ENCODE data around the gene JMJD6. TPM values are rescaled to one million over a fixed set of nuclear protein-coding genes. Genes with fewer than 3 reads are reported as not detected.

Gene JMJD6
- total and polyA plus RNA-seq, 2 of the 8 experiments (the other 6 are each of a cell fraction or from before 2014, with no cell fraction given), result 8.6 to 18.6 TPM

DNA sequence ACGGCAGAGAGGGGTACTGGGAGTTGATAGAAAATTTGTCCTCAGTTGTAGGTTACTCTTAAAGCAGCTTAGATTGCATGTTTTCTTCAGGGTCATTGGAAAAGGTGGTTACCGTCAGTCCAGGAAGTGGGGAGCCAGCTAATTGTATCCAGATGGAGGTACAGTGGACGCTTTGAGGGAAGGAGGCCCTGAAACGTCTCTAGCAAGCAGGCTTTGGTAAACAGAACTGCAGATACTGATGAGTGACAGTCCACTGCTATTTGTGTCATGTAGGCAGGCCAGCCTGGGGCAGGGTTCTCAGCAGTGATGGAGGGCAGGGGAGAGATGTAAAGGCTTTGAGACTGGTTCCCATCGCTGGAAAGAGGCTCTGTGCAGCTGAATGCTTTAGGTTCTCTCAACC is 52.7 kb downstream of the JMJD6 start:
- no peak overlapping the region for H2AK5ac ChIP-seq (ENCODE audit: low read depth, low read length)
- no peaks in the 10 kb centered on the region for H3K79me1 ChIP-seq (ENCODE audit: low read depth, low read length)
- H3K23me2 ChIP-seq (ENCODE audit: low read depth, low read length), result peaks cover 10% of the 10 kb centered on the region
- H2BK15ac ChIP-seq (ENCODE audit: low read length), result no peak overlapping the region
- POLR2A ChIA-PET (ENCODE audit: partially characterized antibody), result interaction anchor here (0.6 to 1.0 kb wide), 2 partner anchors 107 to 861 kb away, joined by 3 to 4 read pairs; no protein-coding TSS in a partner anchor
- no peak overlapping the region for H3K18ac ChIP-seq (ENCODE audit: extremely low read depth, low read length)
- H3K9me3 ChIP-seq (ENCODE audit: insufficient read depth in 2 of 2, low read depth in 1 of 2, low read length in 1 of 2), result no peaks in the 10 kb centered on the region
- no peak overlapping the region for H3K4me3 ChIP-seq (ENCODE audit: extremely low read depth in 1 of 4, insufficient read depth in 2 of 4, low read depth in 3 of 4, low read length in 4 of 4)
- peaks cover 3 to 10% (median 8%) of the 10 kb centered on the region in 4 experiments for H3K4me1 ChIP-seq (replicated peaks in 1 of 4; ENCODE audit: control insufficient read depth in 3 of 4, insufficient read depth in 4 of 4, low read length in 3 of 4)
- H4K5ac ChIP-seq (ENCODE audit: insufficient read length, low read depth, low read length), result no peak overlapping the region
- DNase-seq (ENCODE audit: low read depth in 1 of 2, low spot score in 2 of 2) (no peak), FAIRE-seq (no peak)
- no peak overlapping the region for H3K4ac ChIP-seq (replicated peaks; ENCODE audit: insufficient read length, low read depth, low read length)
- no peak overlapping the region for H3K4me2 ChIP-seq (ENCODE audit: insufficient read depth in 1 of 2, low read depth in 2 of 2, low read length in 2 of 2)
- no peak overlapping the region for H2AFZ ChIP-seq (ENCODE audit: low read length)
- H2BK20ac ChIP-seq (ENCODE audit: low read length), result no peak overlapping the region
- no peaks in the 10 kb centered on the region for H3K27me3 ChIP-seq (replicated peaks in 1 of 4; ENCODE audit: control insufficient read depth in 3 of 4, extremely low read depth in 1 of 4, insufficient read depth in 3 of 4, low read length in 3 of 4)
- H3K79me2 ChIP-seq (ENCODE audit: control insufficient read depth in 1 of 2, insufficient read depth in 2 of 2, low read length in 2 of 2), result no peaks in the 10 kb centered on the region
- H3K36me3 ChIP-seq (ENCODE audit: control insufficient read depth in 2 of 4, insufficient read depth in 4 of 4, low read length in 3 of 4), result no peaks in the 10 kb centered on the region
- no peak overlapping the region for H3K14ac ChIP-seq (ENCODE audit: insufficient read length)
- no peak overlapping the region for H3K9ac ChIP-seq (replicated peaks in 1 of 4; ENCODE audit: extremely low read depth in 1 of 4, low read depth in 3 of 4, low read length in 3 of 4)
- H4K91ac ChIP-seq (replicated peaks; ENCODE audit: insufficient read length, low read length), result no peak overlapping the region
- H3K56ac ChIP-seq (replicated peaks; ENCODE audit: insufficient read length, low read depth, low read length), result no peak overlapping the region
- no peak overlapping the region for H3K27ac ChIP-seq (ENCODE audit: low read depth, low read length)
- H4K20me1 ChIP-seq (replicated peaks in 1 of 2; ENCODE audit: control insufficient read depth in 1 of 2, insufficient read depth in 2 of 2, low read length in 2 of 2), result peaks cover 0 to 2% of the 10 kb centered on the region in 2 experiments
- no peak overlapping the region for H4K8ac ChIP-seq (ENCODE audit: extremely low read depth, insufficient read depth, low read length)
- no peak overlapping the region for H2BK12ac ChIP-seq (ENCODE audit: low read depth, low read length)
- WGBS, 2 experiments (ENCODE audit: extremely low coverage in 1 of 2, insufficient coverage in 1 of 2, insufficient read length in 1 of 2, insufficient replicate concordance in 2 of 2, low coverage in 1 of 2, low lambda C conversion rate in 2 of 2, missing lambda C conversion rate in 1 of 2), result 89% methylated on average over 5 of the region's 5 CpGs; no CpG with 5 or more reads in 1 of the 2 experiments
- H3K23ac ChIP-seq (ENCODE audit: insufficient read length), result no peak overlapping the region
- no peak overlapping the region for H2BK5ac ChIP-seq (ENCODE audit: low read depth, low read length)
- CTCF ChIA-PET (ENCODE audit: partially characterized antibody), result interaction anchor here (1.3 to 2.5 kb wide), 2 partner anchors 9 to 22 kb away, joined by 3 to 9 read pairs; no protein-coding TSS in a partner anchor
- no peak overlapping the region for H2BK120ac ChIP-seq (replicated peaks; ENCODE audit: low read depth, low read length)
- no peak for TF ChIP-seq POLR2AphosphoS5 (IDR thresholded peaks at IDR 0.05; ENCODE audit: low read depth, low read length)
- no peak for TF ChIP-seq RXRA (IDR thresholded peaks at IDR 0.05; ENCODE audit: insufficient read depth, low read depth, low read length)
- no peak for TF ChIP-seq SIX5 (IDR thresholded peaks at IDR 0.05; ENCODE audit: low read depth, low read length)
- no peak for TF ChIP-seq RBBP5 (IDR thresholded peaks at IDR 0.05; ENCODE audit: borderline replicate concordance, low read depth, low read length)
- TF ChIP-seq GTF2F1 (IDR thresholded peaks at IDR 0.05; ENCODE audit: borderline replicate concordance, low read depth, low read length), result no peak
- TF ChIP-seq NANOG (IDR thresholded peaks at IDR 0.05; ENCODE audit: insufficient read depth, low read depth, low read length, poor library complexity, severe bottlenecking), result no peak
- no peak for TF ChIP-seq BACH1 (IDR thresholded peaks at IDR 0.05; ENCODE audit: low read length)

All from H1 (cell line).